Globus pallidus (tissue), 1 donor: ENCODE measurements around the gene ATP8B3.
A peak's percentile ranks its signal among the peaks of the same experiment; 100 is the strongest.

Source experiments
- DNase-seq: peaks from one replicate; pipeline ENCODE4 v3.0.0-alpha.2; 2015; ENCODE audit warnings: low spot score

ATP8B3 gene

GRCh38 chr19:1833540-1833939 lies 21.5 kb upstream of the ATP8B3 start:
- DNase-seq = peak; percentile 37

- DNase-seq = no peak
These were observed 20.1 kb upstream of the ATP8B3 start for GRCh38 chr19:1832046-1832663.

- no peak for DNase-seq
These were observed 18.9 kb upstream of the ATP8B3 start for GRCh38 chr19:1830978-1831377.

- no peak for DNase-seq
These were observed 18.5 kb upstream of the ATP8B3 start for GRCh38 chr19:1830568-1830967.

- no peak for DNase-seq
These were observed 17.9 kb upstream of the ATP8B3 start for GRCh38 chr19:1829958-1830357.

DNA sequence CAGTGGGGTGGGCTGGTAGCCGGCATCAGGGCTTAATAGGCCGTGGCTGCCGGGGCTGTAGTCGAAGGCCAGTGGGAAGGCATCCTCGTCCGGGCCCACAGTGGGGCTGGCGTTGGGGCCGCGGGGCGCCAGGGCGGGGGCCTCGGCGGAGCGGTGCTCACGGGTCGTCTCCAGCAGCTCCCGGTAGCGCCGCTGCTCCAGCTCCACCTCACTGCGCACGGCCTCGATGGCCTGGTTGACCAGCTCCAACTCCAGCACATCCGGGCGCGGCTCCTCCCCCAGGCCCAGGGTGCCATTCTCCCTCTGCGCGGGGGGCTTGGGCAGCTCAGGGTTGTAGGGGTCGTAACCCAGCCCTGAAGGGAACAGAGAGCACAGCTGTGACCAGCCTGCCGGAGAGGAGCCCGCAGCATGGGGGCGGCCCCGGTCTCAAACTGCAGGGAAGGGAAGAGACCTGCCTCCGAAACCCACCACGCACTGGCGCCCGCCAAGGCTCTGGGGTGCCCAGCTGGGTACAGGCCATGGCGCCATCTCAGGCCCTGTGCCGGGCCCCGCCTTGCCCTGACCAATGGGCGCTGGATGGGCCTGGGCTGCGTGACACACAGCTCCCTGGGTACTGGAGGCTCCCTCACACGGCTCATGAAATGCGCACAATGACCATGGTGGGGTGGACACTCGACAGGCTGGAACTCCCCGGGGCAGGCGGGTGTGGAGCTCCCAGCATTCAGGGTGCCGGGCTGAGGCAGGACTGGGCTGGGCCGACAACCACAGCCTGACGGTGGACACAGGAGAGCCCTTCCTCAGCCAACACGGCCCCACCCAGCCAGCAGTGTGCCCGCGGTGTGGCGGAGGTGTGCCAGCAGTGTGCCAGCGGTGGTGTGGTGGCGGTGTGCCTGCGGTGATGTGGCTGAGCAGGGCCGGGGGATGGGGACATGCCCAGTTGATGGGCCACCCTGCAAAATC lies 16.5 kb upstream of the ATP8B3 start:
- no peak for DNase-seq

- DNase-seq = no peak
These were observed 15.6 kb upstream of the ATP8B3 start for GRCh38 chr19:1827566-1828278.

DNA sequence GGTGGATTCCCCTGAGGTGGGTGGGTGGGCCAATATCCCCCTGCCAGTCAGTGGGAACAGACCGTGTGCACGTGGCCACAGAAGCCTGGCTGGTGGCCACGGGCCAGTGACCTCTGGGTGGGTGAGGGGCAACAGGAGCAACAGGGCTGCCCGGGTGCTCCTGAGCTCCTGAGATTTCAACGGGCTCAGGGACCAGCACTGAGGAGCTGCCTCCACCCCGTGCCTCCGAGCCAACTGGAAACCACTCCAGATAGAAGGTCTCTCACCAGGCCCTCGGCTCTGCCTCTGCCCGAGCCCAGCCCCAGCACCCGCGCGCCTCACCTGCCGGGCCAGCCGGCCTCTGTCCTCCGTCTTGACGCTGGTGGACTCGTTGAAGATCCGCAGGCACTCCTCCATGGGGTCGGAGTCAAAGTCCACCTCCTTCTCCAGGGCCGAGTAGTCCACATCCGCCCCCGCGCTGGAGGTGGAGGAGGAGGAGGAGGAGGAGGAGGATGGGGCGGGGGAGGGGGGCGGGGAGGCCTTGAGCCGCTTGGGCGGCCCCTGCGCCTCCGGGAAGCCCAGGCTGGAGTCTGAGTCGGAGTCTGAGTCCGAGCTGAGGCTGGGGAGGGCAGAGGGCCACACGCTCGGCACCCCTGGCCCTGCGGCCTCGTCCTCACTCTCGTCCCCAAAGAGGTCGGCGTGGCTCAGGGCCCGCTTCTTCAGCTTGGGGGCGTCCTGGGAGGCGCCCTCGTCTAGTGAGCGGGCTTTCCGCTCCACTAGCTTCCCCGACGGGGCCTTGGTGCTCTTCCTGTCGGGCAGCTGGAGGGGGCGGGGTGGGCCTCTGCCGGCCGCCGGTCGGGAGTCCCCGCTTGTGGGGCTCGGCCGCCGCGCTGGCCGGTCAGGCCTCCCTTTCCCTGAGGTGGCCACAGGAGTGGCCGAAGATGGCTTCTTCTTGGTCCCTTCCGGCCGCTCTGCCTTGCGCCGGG lies 14.8 kb upstream of the ATP8B3 start:
- no peak for DNase-seq

- DNase-seq = peak; percentile 48
These were observed 14.0 kb upstream of the ATP8B3 start for GRCh38 chr19:1825909-1826556.

DNA sequence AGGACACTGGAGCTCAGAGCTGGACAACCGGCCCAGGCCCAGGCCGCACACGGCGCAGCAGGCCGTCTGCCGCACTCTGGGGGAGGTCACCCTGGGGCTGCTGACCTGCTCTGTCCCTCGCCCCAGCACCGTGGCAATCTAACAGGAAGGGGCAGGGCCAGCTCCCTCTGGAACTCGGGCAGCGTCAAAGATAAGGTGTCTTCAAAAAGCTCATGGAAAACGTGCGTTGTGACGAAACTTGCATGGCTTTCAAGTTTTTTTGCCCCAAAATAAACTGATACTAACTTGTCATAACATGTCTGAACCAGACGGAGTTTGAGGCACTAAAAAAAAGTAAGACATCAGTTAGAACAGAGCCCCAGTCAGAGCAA lies 12.2 kb upstream of the ATP8B3 start:
- no peak for DNase-seq

GRCh38 chr19:1823539-1824251 lies 11.6 kb upstream of the ATP8B3 start:
- DNase-seq = no peak

DNA sequence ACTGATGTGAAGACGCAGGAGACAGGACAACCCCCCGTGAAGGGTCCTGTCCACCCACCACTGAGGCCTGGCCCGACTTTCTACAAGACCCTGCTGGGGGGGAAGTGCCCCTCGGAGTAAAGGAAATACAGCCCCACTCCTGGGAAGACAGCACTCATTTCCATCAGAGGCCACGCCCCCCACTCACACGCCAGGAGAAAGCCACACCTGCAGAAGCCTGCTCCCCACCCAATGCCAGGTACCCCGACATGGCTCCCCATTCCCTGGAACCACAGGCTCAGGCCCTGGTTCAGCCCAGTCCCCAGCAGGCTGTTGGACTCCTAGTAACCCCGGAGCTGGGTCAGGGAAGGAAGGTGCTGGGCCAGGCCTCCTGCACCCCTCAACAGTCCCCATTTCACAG lies 10.9 kb upstream of the ATP8B3 start:
- no peak for DNase-seq

GRCh38 chr19:1822210-1822609 lies 10.1 kb upstream of the ATP8B3 start:
- no peak for DNase-seq

- no peak for DNase-seq
These were observed 7.5 kb upstream of the ATP8B3 start for GRCh38 chr19:1819341-1820255.

GRCh38 chr19:1818549-1819195 lies 6.6 kb upstream of the ATP8B3 start:
- no peak for DNase-seq

GRCh38 chr19:1817553-1818179 lies 5.6 kb upstream of the ATP8B3 start:
- DNase-seq = no peak

DNA sequence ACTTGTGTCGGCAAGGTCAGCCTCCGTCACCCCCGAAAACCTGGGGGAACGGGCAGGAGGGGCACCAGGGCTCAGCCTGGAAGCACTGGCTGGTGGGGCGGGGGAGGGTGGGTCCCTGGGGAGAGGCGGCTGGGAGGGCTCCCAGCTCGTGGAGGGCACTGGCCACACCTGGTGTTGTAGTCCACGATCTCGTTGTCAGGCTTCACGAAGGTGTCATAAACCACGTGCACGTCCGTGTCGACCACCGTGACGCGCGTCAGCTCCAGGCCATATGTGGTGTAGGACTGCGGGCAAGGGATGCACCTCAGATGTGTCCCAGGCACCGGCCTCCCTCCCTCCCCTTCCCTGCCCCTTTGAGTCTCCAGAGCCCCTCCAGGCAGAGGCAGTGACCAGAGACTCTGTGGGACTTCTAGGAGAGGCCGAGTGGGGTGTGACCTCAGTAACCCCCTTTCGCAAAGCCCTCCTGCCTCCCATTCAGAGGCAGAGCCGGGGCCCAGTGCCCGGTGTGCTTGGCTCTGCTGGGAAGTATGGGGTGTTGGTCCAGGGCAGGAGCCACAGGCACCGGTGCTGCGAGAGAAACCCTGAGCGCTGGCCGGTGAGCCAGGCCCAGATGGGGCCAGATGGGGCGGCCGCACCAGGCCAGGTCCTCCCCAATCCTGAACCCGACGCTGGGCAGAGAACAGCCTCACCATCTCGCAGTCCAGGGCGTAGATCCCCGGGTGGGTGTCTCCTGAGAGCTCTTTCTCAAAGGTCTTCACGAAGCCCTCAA lies 4.6 kb upstream of the ATP8B3 start:
- DNase-seq = no peak
